K562 (cell line): ENCODE data around the gene IFRD1.

Experiments used
- EP300 ChIP-seq: IDR thresholded peaks from 2 replicates; pipeline ENCODE4 v1.6.1; 2012; ENCODE audit warnings: low read length, improper control_type of control experiment
- IFI16 ChIP-seq: fragments of 250-450 bp; sonication (Bioruptor Pico); IDR thresholded peaks from 2 replicates; pipeline ENCODE4 v2.1.2; 2022; ENCODE audit warnings: mild to moderate bottlenecking, inconsistent platforms
- POLR2A ChIP-seq: fragments of 450-650 bp; conservative IDR thresholded peaks from 2 replicates; pipeline ENCODE4 v1.6.1; 2016
- RAD21 ChIP-seq, 2 experiments: fragments of 250-450 bp in 1 of 2; fragments of 450-650 bp in 1 of 2; sonication (Bioruptor Pico) in 1 of 2; formaldehyde crosslinking in 1 of 2; IDR thresholded peaks in 1 of 2; conservative IDR thresholded peaks in 1 of 2; 2 replicates each; pipeline versions ENCODE4 v1.4.0 to v1.8.0; 2020 to 2022; ENCODE audit warnings: mild to moderate bottlenecking in 2 of 2, moderate library complexity in 1 of 2
- SMC3 ChIP-seq: conservative IDR thresholded peaks from 2 replicates; pipeline ENCODE4 v1.6.1; 2011; ENCODE audit warnings: low read depth, low read length, improper control_type of control experiment; ENCODE audit not compliant: insufficient read depth
- TCFL5 ChIP-seq: fragments of 250-450 bp; sonication (Bioruptor Pico); conservative IDR thresholded peaks from 2 replicates; pipeline ENCODE4 v1.6.1; 2021; ENCODE audit warnings: mild to moderate bottlenecking, moderate library complexity, matching md5 sums
- ZBTB17 ChIP-seq: fragments of 450-650 bp; formaldehyde crosslinking; IDR thresholded peaks from 2 replicates; pipeline ENCODE4 v1.4.0; 2020; ENCODE audit warnings: mild to moderate bottlenecking
- TF ChIP-seq, protein P1 (sequence below): conservative IDR thresholded peaks from 2 replicates; pipeline ENCODE4 v1.6.1; 2011; ENCODE audit warnings: low read depth, mild to moderate bottlenecking, low read length; ENCODE audit not compliant: control insufficient read depth
- TF ChIP-seq, protein P2 (sequence below): sonication (generic); formaldehyde crosslinking; IDR thresholded peaks from 2 replicates; pipeline ENCODE4 v1.8.0; 2022; ENCODE audit warnings: mild to moderate bottlenecking, low read depth, missing genetic modification reagents
- TF ChIP-seq, protein P3 (sequence below), 2 experiments: fragments of 450-650 bp; IDR thresholded peaks; 2 replicates each; pipeline ENCODE4 v1.6.1; 2016; ENCODE audit warnings: mild to moderate bottlenecking in 2 of 2, borderline replicate concordance in 1 of 2, low read depth in 1 of 2, moderate library complexity in 1 of 2

DNA sequence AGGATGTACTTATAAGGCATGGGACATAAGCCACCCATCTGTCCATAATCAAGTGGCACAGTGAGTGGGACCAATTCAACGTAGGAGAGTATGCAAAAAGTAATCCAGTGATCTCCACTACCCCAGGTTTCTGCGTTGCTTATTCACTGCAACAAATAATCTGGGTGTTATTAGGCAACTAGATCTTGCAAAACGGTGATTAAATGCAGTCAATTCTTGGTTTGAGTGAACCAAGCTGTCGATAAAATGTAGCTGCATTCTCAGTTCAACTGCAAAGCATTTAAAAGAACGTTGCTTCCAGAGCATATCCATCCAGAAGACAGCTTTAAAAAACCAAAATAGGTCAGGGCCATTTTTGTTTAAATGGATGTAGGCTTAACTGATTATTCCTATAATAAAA, 35.5 kb downstream of the IFRD1 start:
- TF ChIP-seq ZBTB17 (CRISPR knock-in tag) (no peak), EP300 (no peak), IFI16 (CRISPR knock-in tag) (no peak), SMC3 (no peak), RAD21 (CRISPR knock-in tag; conservative IDR thresholded peaks at IDR 0.05 in 1 of 2, IDR thresholded peaks at IDR 0.05 in 1 of 2) (no peak), TCFL5 (CRISPR knock-in tag) (no peak), POLR2A (no peak)
- TF ChIP-seq, protein P1, sequence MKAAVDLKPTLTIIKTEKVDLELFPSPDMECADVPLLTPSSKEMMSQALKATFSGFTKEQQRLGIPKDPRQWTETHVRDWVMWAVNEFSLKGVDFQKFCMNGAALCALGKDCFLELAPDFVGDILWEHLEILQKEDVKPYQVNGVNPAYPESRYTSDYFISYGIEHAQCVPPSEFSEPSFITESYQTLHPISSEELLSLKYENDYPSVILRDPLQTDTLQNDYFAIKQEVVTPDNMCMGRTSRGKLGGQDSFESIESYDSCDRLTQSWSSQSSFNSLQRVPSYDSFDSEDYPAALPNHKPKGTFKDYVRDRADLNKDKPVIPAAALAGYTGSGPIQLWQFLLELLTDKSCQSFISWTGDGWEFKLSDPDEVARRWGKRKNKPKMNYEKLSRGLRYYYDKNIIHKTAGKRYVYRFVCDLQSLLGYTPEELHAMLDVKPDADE = no peak
- TF ChIP-seq, protein P2, sequence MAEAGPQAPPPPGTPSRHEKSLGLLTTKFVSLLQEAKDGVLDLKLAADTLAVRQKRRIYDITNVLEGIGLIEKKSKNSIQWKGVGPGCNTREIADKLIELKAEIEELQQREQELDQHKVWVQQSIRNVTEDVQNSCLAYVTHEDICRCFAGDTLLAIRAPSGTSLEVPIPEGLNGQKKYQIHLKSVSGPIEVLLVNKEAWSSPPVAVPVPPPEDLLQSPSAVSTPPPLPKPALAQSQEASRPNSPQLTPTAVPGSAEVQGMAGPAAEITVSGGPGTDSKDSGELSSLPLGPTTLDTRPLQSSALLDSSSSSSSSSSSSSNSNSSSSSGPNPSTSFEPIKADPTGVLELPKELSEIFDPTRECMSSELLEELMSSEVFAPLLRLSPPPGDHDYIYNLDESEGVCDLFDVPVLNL (CRISPR knock-in tag) = no peak
- TF ChIP-seq, protein P3, sequence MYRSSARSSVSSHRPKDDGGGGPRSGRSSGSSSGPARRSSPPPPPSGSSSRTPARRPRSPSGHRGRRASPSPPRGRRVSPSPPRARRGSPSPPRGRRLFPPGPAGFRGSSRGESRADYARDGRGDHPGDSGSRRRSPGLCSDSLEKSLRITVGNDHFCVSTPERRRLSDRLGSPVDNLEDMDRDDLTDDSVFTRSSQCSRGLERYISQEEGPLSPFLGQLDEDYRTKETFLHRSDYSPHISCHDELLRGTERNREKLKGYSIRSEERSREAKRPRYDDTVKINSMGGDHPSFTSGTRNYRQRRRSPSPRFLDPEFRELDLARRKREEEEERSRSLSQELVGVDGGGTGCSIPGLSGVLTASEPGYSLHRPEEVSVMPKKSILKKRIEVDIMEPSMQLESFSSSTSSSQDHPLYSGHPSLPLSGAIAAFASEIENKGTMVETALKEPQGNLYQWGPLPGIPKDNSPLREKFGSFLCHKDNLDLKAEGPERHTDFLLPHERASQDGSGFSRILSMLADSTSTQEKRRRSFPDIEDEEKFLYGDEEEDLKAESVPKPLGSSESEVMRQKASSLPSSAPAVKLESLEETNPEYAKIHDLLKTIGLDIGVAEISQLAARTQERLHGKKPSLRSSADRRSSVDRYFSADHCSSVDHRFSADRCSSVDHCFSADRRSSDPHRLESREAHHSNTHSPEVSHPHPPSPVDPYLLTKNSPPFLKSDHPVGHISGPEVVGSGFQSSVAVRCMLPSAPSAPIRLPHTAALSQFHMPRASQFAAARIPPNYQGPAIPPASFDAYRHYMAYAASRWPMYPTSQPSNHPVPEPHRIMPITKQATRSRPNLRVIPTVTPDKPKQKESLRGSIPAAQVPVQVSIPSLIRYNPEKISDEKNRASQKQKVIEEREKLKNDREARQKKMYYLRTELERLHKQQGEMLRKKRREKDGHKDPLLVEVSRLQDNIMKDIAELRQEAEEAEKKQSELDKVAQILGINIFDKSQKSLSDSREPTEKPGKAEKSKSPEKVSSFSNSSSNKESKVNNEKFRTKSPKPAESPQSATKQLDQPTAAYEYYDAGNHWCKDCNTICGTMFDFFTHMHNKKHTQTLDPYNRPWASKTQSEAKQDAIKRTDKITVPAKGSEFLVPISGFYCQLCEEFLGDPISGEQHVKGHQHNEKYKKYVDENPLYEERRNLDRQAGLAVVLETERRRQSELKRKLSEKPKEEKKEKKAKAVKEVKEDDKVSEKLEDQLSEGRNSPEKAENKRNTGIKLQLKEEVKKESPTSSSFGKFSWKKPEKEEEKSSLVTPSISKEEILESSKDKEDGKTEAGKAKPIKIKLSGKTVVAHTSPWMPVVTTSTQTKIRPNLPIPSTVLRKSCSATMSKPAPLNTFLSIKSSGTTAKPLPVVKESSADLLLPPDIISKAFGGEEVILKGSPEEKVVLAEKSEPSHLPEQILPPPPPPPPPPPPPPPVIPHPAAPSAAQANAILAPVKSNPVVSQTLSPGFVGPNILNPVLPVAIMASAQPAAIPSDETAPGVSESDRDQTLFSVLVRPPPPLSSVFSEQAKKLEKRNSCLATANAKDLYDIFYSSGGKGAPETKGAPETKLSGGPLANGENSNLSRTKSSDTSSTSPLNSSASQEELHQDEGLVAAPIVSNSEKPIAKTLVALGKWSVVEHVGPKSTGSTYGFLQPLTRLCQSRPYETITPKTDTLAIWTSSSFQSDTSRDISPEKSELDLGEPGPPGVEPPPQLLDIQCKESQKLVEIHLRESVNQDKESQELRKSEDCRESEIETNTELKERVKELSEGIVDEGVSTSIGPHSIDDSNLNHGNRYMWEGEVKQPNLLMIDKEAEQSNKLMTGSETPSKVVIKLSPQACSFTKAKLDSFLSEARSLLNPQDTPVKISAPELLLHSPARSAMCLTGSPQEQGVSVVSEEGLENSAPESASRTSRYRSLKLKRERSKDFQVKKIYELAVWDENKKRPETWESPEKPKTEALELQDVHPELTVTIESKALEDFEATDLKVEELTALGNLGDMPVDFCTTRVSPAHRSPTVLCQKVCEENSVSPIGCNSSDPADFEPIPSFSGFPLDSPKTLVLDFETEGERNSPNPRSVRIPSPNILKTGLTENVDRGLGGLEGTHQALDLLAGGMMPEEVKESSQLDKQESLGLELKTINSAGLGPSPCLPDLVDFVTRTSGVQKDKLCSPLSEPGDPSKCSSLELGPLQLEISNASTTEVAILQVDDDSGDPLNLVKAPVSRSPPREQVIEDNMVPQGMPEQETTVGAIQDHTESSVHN (IDR thresholded peaks at IDR 0.05; ENCODE audit: borderline replicate concordance in 1 of 2, low read depth in 1 of 2) = no peak
